Measurements from ENCODE around the gene ASB2. TPM values are rescaled to one million over a fixed set of nuclear protein-coding genes. Genes with fewer than 3 reads are reported as not detected.

Gene ASB2
- total and polyA plus RNA-seq, 2 of the 8 experiments (the other 6 are each of a cell fraction or from before 2014, with no cell fraction given), result 1.0 to 2.1 TPM

- Histone ChIP-seq H3K23me2 (ENCODE audit: low read depth, low read length) (no peaks in the 10 kb centered on the region; the same call in 1 of the 2 replicates), H3K27me3 (replicated peaks in 1 of 4; ENCODE audit: control insufficient read depth in 3 of 4, extremely low read depth in 1 of 4, insufficient read depth in 3 of 4, low read length in 3 of 4) (no peaks in the 10 kb centered on the region), H4K5ac (ENCODE audit: insufficient read length, low read depth, low read length) (no peak overlapping the region), H2BK12ac (ENCODE audit: low read depth, low read length) (no peak overlapping the region), H3K56ac (replicated peaks; ENCODE audit: insufficient read length, low read depth, low read length) (no peak overlapping the region), H2BK5ac (ENCODE audit: low read depth, low read length) (no peak overlapping the region), H2BK20ac (ENCODE audit: low read length) (no peak overlapping the region), H3K23ac (ENCODE audit: insufficient read length) (no peak overlapping the region), H4K20me1 (replicated peaks in 1 of 2; ENCODE audit: control insufficient read depth in 1 of 2, insufficient read depth in 2 of 2, low read length in 2 of 2) (no peaks in the 10 kb centered on the region), H3K4me2 (ENCODE audit: insufficient read depth in 1 of 2, low read depth in 2 of 2, low read length in 2 of 2) (no peak overlapping the region), H3K36me3 (ENCODE audit: control insufficient read depth in 2 of 4, insufficient read depth in 4 of 4, low read length in 3 of 4) (no peaks in the 10 kb centered on the region), H4K91ac (replicated peaks; ENCODE audit: insufficient read length, low read length) (no peak overlapping the region), H3K4me3 (ENCODE audit: extremely low read depth in 1 of 4, insufficient read depth in 2 of 4, low read depth in 3 of 4, low read length in 4 of 4) (no peak overlapping the region), H2AFZ (ENCODE audit: low read length) (no peak overlapping the region), H3K9ac (replicated peaks in 1 of 4; ENCODE audit: extremely low read depth in 1 of 4, low read depth in 3 of 4, low read length in 3 of 4) (no peak overlapping the region), H3K18ac (ENCODE audit: extremely low read depth, low read length) (no peak overlapping the region), H3K4me1 (replicated peaks in 1 of 4; ENCODE audit: control insufficient read depth in 3 of 4, insufficient read depth in 4 of 4, low read length in 3 of 4) (peaks cover 2 to 10% (median 6%) of the 10 kb centered on the region in 4 experiments; a peak in 6 of 7 replicates), H3K14ac (ENCODE audit: insufficient read length) (no peak overlapping the region), H2AK5ac (ENCODE audit: low read depth, low read length) (no peak overlapping the region), H3K79me2 (ENCODE audit: control insufficient read depth in 1 of 2, insufficient read depth in 2 of 2, low read length in 2 of 2) (no peaks in the 10 kb centered on the region), H2BK15ac (ENCODE audit: low read length) (no peak overlapping the region), H3K4ac (replicated peaks; ENCODE audit: insufficient read length, low read depth, low read length) (no peak overlapping the region), H3K79me1 (ENCODE audit: low read depth, low read length) (no peaks in the 10 kb centered on the region), H3K9me3 (ENCODE audit: insufficient read depth in 2 of 2, low read depth in 1 of 2, low read length in 1 of 2) (no peaks in the 10 kb centered on the region), H2BK120ac (replicated peaks; ENCODE audit: low read depth, low read length) (no peak overlapping the region), H4K8ac (ENCODE audit: extremely low read depth, insufficient read depth, low read length) (no peak overlapping the region), H3K27ac (ENCODE audit: low read depth, low read length) (no peak overlapping the region)
- CTCF ChIA-PET (ENCODE audit: partially characterized antibody), result interaction anchor here (1.1 to 12.9 kb wide), 7 partner anchors 8 to 244 kb away, joined by 3 to 149 read pairs (median 4); no protein-coding TSS in a partner anchor
- FAIRE-seq (no peak), DNase-seq (ENCODE audit: low read depth in 1 of 2, low spot score in 2 of 2) (no peak)
- POLR2A ChIA-PET (ENCODE audit: partially characterized antibody), result no interaction called here
- 92% methylated on average over 5 of the region's 5 CpGs; no CpG with 5 or more reads in 1 of the 2 experiments for WGBS, 2 experiments (ENCODE audit: extremely low coverage in 1 of 2, insufficient coverage in 1 of 2, insufficient read length in 1 of 2, insufficient replicate concordance in 2 of 2, low coverage in 1 of 2, low lambda C conversion rate in 2 of 2, missing lambda C conversion rate in 1 of 2)
- no peak for TF ChIP-seq SUZ12 (IDR thresholded peaks at IDR 0.05; ENCODE audit: low read length)
- TF ChIP-seq NANOG (IDR thresholded peaks at IDR 0.05; ENCODE audit: insufficient read depth, low read depth, low read length, poor library complexity, severe bottlenecking), result no peak
- no peak for TF ChIP-seq POLR2AphosphoS5 (IDR thresholded peaks at IDR 0.05; ENCODE audit: low read depth, low read length)
- TF ChIP-seq TAF1 (IDR thresholded peaks at IDR 0.05; ENCODE audit: low read depth, low read length), result no peak
- no peak for TF ChIP-seq HDAC2 (IDR thresholded peaks at IDR 0.05; ENCODE audit: borderline replicate concordance in 1 of 2, low read depth in 2 of 2, low read length in 2 of 2)
- no peak for TF ChIP-seq SIX5 (IDR thresholded peaks at IDR 0.05; ENCODE audit: low read depth, low read length)
- no peak for TF ChIP-seq BACH1 (IDR thresholded peaks at IDR 0.05; ENCODE audit: low read length)
- TF ChIP-seq EP300 (IDR thresholded peaks at IDR 0.05; ENCODE audit: borderline replicate concordance in 1 of 2, low read depth in 2 of 2, low read length in 2 of 2), result no peak
- TF ChIP-seq CHD2 (IDR thresholded peaks at IDR 0.05; ENCODE audit: low read length), result no peak
- TF ChIP-seq RFX5 (IDR thresholded peaks at IDR 0.05; ENCODE audit: borderline replicate concordance, low read depth, low read length), result no peak
- TF ChIP-seq RAD21 (IDR thresholded peaks at IDR 0.05 in 1 of 2, conservative IDR thresholded peaks at IDR 0.05 in 1 of 2; ENCODE audit: low read depth in 2 of 2, low read length in 2 of 2), result no peak
- TF ChIP-seq YY1 (IDR thresholded peaks at IDR 0.05; ENCODE audit: low read depth, low read length), result no peak
These were observed 77.6 kb downstream of the ASB2 start for GRCh38 chr14:93898731-93899130.
